RCC 7860 (cell line): ENCODE data around the gene AQP10.
"Not testable (repeated sequence)": the region's sequence is repeated elsewhere in the genome, so short reads cannot be mapped to it uniquely, and the experiment has no call there.

Source experiments
- DNase-seq: peaks from one replicate; pipeline ENCODE4 v3.0.0-alpha.2; 2015; ENCODE audit warnings: low spot score
- FAIRE-seq: peaks from 2 replicates; lab custom pipeline; 2012; peaks lifted over from hg19 to GRCh38; lab: Jason Lieb, UNC

The AQP10 gene

GRCh38 chr1:154342836-154343472 is 22.1 kb downstream of the AQP10 start:
- FAIRE-seq (no peak), DNase-seq (no peak)

GRCh38 chr1:154344977-154345837 is 24.3 kb downstream of the AQP10 start:
- FAIRE-seq (no peak), DNase-seq (no peak)

- DNase-seq (no peak), FAIRE-seq (no peak)
Measured at GRCh38 chr1:154346276-154346917, 25.5 kb downstream of the AQP10 start.

GRCh38 chr1:154347961-154348360 is 27.1 kb downstream of the AQP10 start:
- FAIRE-seq = no peak
- DNase-seq = no peak

- DNase-seq (no peak), FAIRE-seq (no peak)
Measured at GRCh38 chr1:154348429-154349076, 27.7 kb downstream of the AQP10 start.

- no peak for DNase-seq
- no peak for FAIRE-seq
Measured at GRCh38 chr1:154349121-154349520, 28.2 kb downstream of the AQP10 start.

- no peak for FAIRE-seq
- no peak for DNase-seq
Measured at GRCh38 chr1:154350383-154350782, 29.5 kb downstream of the AQP10 start.

GRCh38 chr1:154351363-154352068 is 30.6 kb downstream of the AQP10 start:
- no peak for FAIRE-seq
- no peak for DNase-seq

- FAIRE-seq = no peak
Measured at GRCh38 chr1:154352245-154352580, 31.3 kb downstream of the AQP10 start.

GRCh38 chr1:154352581-154353459 is 31.9 kb downstream of the AQP10 start:
- FAIRE-seq = no peak
- DNase-seq = no peak

More at GRCh38 chr1:154352245-154352580, 31.3 kb downstream of the AQP10 start:
- no peak for DNase-seq

GRCh38 chr1:154353460-154353904 is 32.6 kb downstream of the AQP10 start:
- DNase-seq (peak; percentile 11), FAIRE-seq (no peak)

GRCh38 chr1:154353966-154354365 is 33.1 kb downstream of the AQP10 start:
- DNase-seq = no peak
- FAIRE-seq = no peak

GRCh38 chr1:154358519-154358918 is 37.6 kb downstream of the AQP10 start:
- FAIRE-seq (no peak), DNase-seq (no peak)

GRCh38 chr1:154360288-154360687 is 39.4 kb downstream of the AQP10 start:
- FAIRE-seq = no peak
- DNase-seq = no peak

- DNase-seq, FAIRE-seq: not testable (repeated sequence)
Measured at GRCh38 chr1:154360881-154361280, 40.0 kb downstream of the AQP10 start.

- FAIRE-seq (no peak), DNase-seq (no peak)
Measured at GRCh38 chr1:154361357-154361756, 40.5 kb downstream of the AQP10 start.

GRCh38 chr1:154371436-154371835 is 50.5 kb downstream of the AQP10 start:
- no peak for DNase-seq
- no peak for FAIRE-seq

GRCh38 chr1:154373777-154374357 is 53.0 kb downstream of the AQP10 start:
- not testable (repeated sequence) for DNase-seq

More at GRCh38 chr1:154373777-154374357, 53.0 kb downstream of the AQP10 start:
- FAIRE-seq = not testable (repeated sequence)
